ENCODE measurements around the gene IQCK.
A peak's percentile ranks its signal among the peaks of the same experiment; 100 is the strongest.

IQCK gene

GRCh38 chr16:19815418-19815817 lies 97.3 kb downstream of the IQCK start:
- Histone ChIP-seq H3K4me2 (ENCODE audit: low read length) (no peak overlapping the region), H3K9ac (ENCODE audit: low read depth, low read length) (no peak overlapping the region), H3K27me3 (ENCODE audit: control insufficient read depth, insufficient read depth, low read length) (no peaks in the 10 kb centered on the region), H3K9me3 (replicated peaks; ENCODE audit: low read length) (no peaks in the 10 kb centered on the region), H3K4me3 (ENCODE audit: low read length) (no peak overlapping the region), H3K36me3 (ENCODE audit: insufficient read depth, low read length) (no peaks in the 10 kb centered on the region), H3K4me1 (ENCODE audit: control insufficient read depth, insufficient read depth, low read length) (peaks cover 18% of the 10 kb centered on the region)

GRCh38 chr16:19817122-19817521 lies 99.1 kb downstream of the IQCK start:
- Histone ChIP-seq H3K9me3 (replicated peaks; ENCODE audit: low read length) (no peaks in the 10 kb centered on the region), H3K4me2 (ENCODE audit: low read length) (no peak overlapping the region), H3K9ac (ENCODE audit: low read depth, low read length) (no peak overlapping the region), H3K27me3 (ENCODE audit: control insufficient read depth, insufficient read depth, low read length) (no peaks in the 10 kb centered on the region), H3K4me3 (ENCODE audit: low read length) (no peak overlapping the region), H3K4me1 (ENCODE audit: control insufficient read depth, insufficient read depth, low read length) (peaks cover 3% of the 10 kb centered on the region), H3K36me3 (ENCODE audit: insufficient read depth, low read length) (no peaks in the 10 kb centered on the region)

GRCh38 chr16:19817875-19818274 lies 99.8 kb downstream of the IQCK start:
- H3K9ac ChIP-seq (ENCODE audit: low read depth, low read length), result no peak overlapping the region
- H3K9me3 ChIP-seq (replicated peaks; ENCODE audit: low read length), result no peaks in the 10 kb centered on the region
- no peaks in the 10 kb centered on the region for H3K27me3 ChIP-seq (ENCODE audit: control insufficient read depth, insufficient read depth, low read length)
- no peaks in the 10 kb centered on the region for H3K36me3 ChIP-seq (ENCODE audit: insufficient read depth, low read length)
- H3K4me3 ChIP-seq (ENCODE audit: low read length), result no peak overlapping the region
- H3K4me1 ChIP-seq (ENCODE audit: control insufficient read depth, insufficient read depth, low read length), result no peaks in the 10 kb centered on the region
- H3K4me2 ChIP-seq (ENCODE audit: low read length), result no peak overlapping the region

GRCh38 chr16:19822533-19822932 lies 104.5 kb downstream of the IQCK start:
- Histone ChIP-seq H3K36me3 (ENCODE audit: insufficient read depth, low read length) (no peaks in the 10 kb centered on the region), H3K27me3 (ENCODE audit: control insufficient read depth, insufficient read depth, low read length) (no peaks in the 10 kb centered on the region), H3K9me3 (replicated peaks; ENCODE audit: low read length) (no peaks in the 10 kb centered on the region), H3K4me3 (ENCODE audit: low read length) (no peak overlapping the region), H3K4me1 (ENCODE audit: control insufficient read depth, insufficient read depth, low read length) (no peaks in the 10 kb centered on the region), H3K4me2 (ENCODE audit: low read length) (no peak overlapping the region), H3K9ac (ENCODE audit: low read depth, low read length) (no peak overlapping the region)

GRCh38 chr16:19823322-19823721 lies 105.3 kb downstream of the IQCK start:
- no peak overlapping the region for H3K4me2 ChIP-seq (ENCODE audit: low read length)
- no peaks in the 10 kb centered on the region for H3K4me1 ChIP-seq (ENCODE audit: control insufficient read depth, insufficient read depth, low read length)
- no peaks in the 10 kb centered on the region for H3K9me3 ChIP-seq (replicated peaks; ENCODE audit: low read length)
- H3K27me3 ChIP-seq (ENCODE audit: control insufficient read depth, insufficient read depth, low read length), result no peaks in the 10 kb centered on the region
- H3K36me3 ChIP-seq (ENCODE audit: insufficient read depth, low read length), result no peaks in the 10 kb centered on the region
- H3K4me3 ChIP-seq (ENCODE audit: low read length), result no peak overlapping the region
- H3K9ac ChIP-seq (ENCODE audit: low read depth, low read length), result no peak overlapping the region

GRCh38 chr16:19824216-19824615 lies 106.1 kb downstream of the IQCK start:
- H3K9ac ChIP-seq (ENCODE audit: low read depth, low read length), result no peak overlapping the region
- H3K27me3 ChIP-seq (ENCODE audit: control insufficient read depth, insufficient read depth, low read length), result no peaks in the 10 kb centered on the region
- H3K4me3 ChIP-seq (ENCODE audit: low read length), result no peak overlapping the region
- H3K36me3 ChIP-seq (ENCODE audit: insufficient read depth, low read length), result no peaks in the 10 kb centered on the region
- H3K9me3 ChIP-seq (replicated peaks; ENCODE audit: low read length), result no peaks in the 10 kb centered on the region
- no peaks in the 10 kb centered on the region for H3K4me1 ChIP-seq (ENCODE audit: control insufficient read depth, insufficient read depth, low read length)
- H3K4me2 ChIP-seq (ENCODE audit: low read length), result no peak overlapping the region

- Histone ChIP-seq H3K4me2 (ENCODE audit: low read length) (no peak overlapping the region), H3K4me1 (ENCODE audit: control insufficient read depth, insufficient read depth, low read length) (peaks cover 20% of the 10 kb centered on the region), H3K4me3 (ENCODE audit: low read length) (no peak overlapping the region), H3K9ac (ENCODE audit: low read depth, low read length) (no peak overlapping the region), H3K36me3 (ENCODE audit: insufficient read depth, low read length) (no peaks in the 10 kb centered on the region), H3K9me3 (replicated peaks; ENCODE audit: low read length) (no peaks in the 10 kb centered on the region), H3K27me3 (ENCODE audit: control insufficient read depth, insufficient read depth, low read length) (no peaks in the 10 kb centered on the region)
Measured at GRCh38 chr16:19829844-19830692, 112.0 kb downstream of the IQCK start.

- H3K4me3 ChIP-seq (ENCODE audit: low read length), result no peak overlapping the region
- H3K4me1 ChIP-seq (ENCODE audit: control insufficient read depth, insufficient read depth, low read length), result peaks cover 20% of the 10 kb centered on the region
- no peaks in the 10 kb centered on the region for H3K9me3 ChIP-seq (replicated peaks; ENCODE audit: low read length)
- peak overlapping the region; percentile 39 for H3K9ac ChIP-seq (ENCODE audit: low read depth, low read length)
- H3K36me3 ChIP-seq (ENCODE audit: insufficient read depth, low read length), result no peaks in the 10 kb centered on the region
- peak overlapping the region; percentile 9 for H3K4me2 ChIP-seq (ENCODE audit: low read length)
- H3K27me3 ChIP-seq (ENCODE audit: control insufficient read depth, insufficient read depth, low read length), result no peaks in the 10 kb centered on the region
Measured at GRCh38 chr16:19830902-19831560, 113.0 kb downstream of the IQCK start.

GRCh38 chr16:19831678-19832077 lies 113.6 kb downstream of the IQCK start:
- Histone ChIP-seq H3K9ac (ENCODE audit: low read depth, low read length) (peak overlapping the region; percentile 39), H3K4me3 (ENCODE audit: low read length) (no peak overlapping the region), H3K27me3 (ENCODE audit: control insufficient read depth, insufficient read depth, low read length) (no peaks in the 10 kb centered on the region)

GRCh38 chr16:19833176-19833575 lies 115.1 kb downstream of the IQCK start:
- no peaks in the 10 kb centered on the region for H3K9me3 ChIP-seq (replicated peaks; ENCODE audit: low read length)
- no peak overlapping the region for H3K4me2 ChIP-seq (ENCODE audit: low read length)
- H3K4me1 ChIP-seq (ENCODE audit: control insufficient read depth, insufficient read depth, low read length), result peaks cover 24% of the 10 kb centered on the region
- no peaks in the 10 kb centered on the region for H3K36me3 ChIP-seq (ENCODE audit: insufficient read depth, low read length)
- H3K27me3 ChIP-seq (ENCODE audit: control insufficient read depth, insufficient read depth, low read length), result no peaks in the 10 kb centered on the region
- H3K9ac ChIP-seq (ENCODE audit: low read depth, low read length), result no peak overlapping the region
- H3K4me3 ChIP-seq (ENCODE audit: low read length), result no peak overlapping the region

More at GRCh38 chr16:19831678-19832077, 113.6 kb downstream of the IQCK start:
- H3K9me3 ChIP-seq (replicated peaks; ENCODE audit: low read length), result no peaks in the 10 kb centered on the region
- no peaks in the 10 kb centered on the region for H3K36me3 ChIP-seq (ENCODE audit: insufficient read depth, low read length)
- H3K4me2 ChIP-seq (ENCODE audit: low read length), result peak overlapping the region; percentile 49
- peaks cover 24% of the 10 kb centered on the region for H3K4me1 ChIP-seq (ENCODE audit: control insufficient read depth, insufficient read depth, low read length)

- H3K9me3 ChIP-seq (replicated peaks; ENCODE audit: low read length), result no peaks in the 10 kb centered on the region
- no peak overlapping the region for H3K4me3 ChIP-seq (ENCODE audit: low read length)
- H3K36me3 ChIP-seq (ENCODE audit: insufficient read depth, low read length), result no peaks in the 10 kb centered on the region
- peaks cover 24% of the 10 kb centered on the region for H3K4me1 ChIP-seq (ENCODE audit: control insufficient read depth, insufficient read depth, low read length)
- no peak overlapping the region for H3K9ac ChIP-seq (ENCODE audit: low read depth, low read length)
- no peaks in the 10 kb centered on the region for H3K27me3 ChIP-seq (ENCODE audit: control insufficient read depth, insufficient read depth, low read length)
- no peak overlapping the region for H3K4me2 ChIP-seq (ENCODE audit: low read length)
Measured at GRCh38 chr16:19833581-19833980, 115.5 kb downstream of the IQCK start.

- Histone ChIP-seq H3K36me3 (ENCODE audit: insufficient read depth, low read length) (no peaks in the 10 kb centered on the region), H3K9ac (ENCODE audit: low read depth, low read length) (no peak overlapping the region), H3K4me3 (ENCODE audit: low read length) (no peak overlapping the region), H3K4me2 (ENCODE audit: low read length) (no peak overlapping the region), H3K27me3 (ENCODE audit: control insufficient read depth, insufficient read depth, low read length) (no peaks in the 10 kb centered on the region), H3K9me3 (replicated peaks; ENCODE audit: low read length) (no peaks in the 10 kb centered on the region), H3K4me1 (ENCODE audit: control insufficient read depth, insufficient read depth, low read length) (peaks cover 24% of the 10 kb centered on the region)
Measured at GRCh38 chr16:19835196-19835595, 117.1 kb downstream of the IQCK start.

All from skeletal muscle satellite cell (primary cell).